KMS-11 (cell line): ENCODE data around the gene HMBS.
A peak's percentile ranks its signal among the peaks of the same experiment; 100 is the strongest.
"Not testable (repeated sequence)": the region's sequence is repeated elsewhere in the genome, so short reads cannot be mapped to it uniquely, and the experiment has no call there.

Source experiments
- H2AFZ ChIP-seq: fragments of 200-600 bp; sonication (generic); 2 replicates; pipeline ENCODE4 v1.6.1; 2016; ENCODE audit warnings: antibody characterized with exemption, mixed run types, low read depth
- H3K27ac ChIP-seq: fragments of 200-600 bp; sonication (generic); 2 replicates; pipeline ENCODE4 v1.6.1; 2016; ENCODE audit warnings: mild to moderate bottlenecking, mixed run types
- H3K27me3 ChIP-seq: fragments of 200-600 bp; sonication (generic); 2 replicates; pipeline ENCODE4 v1.6.1; 2017; ENCODE audit warnings: mild to moderate bottlenecking, low read depth, mixed run types, moderate library complexity; ENCODE audit not compliant: insufficient read depth
- H3K36me3 ChIP-seq: fragments of 200-600 bp; sonication (generic); 2 replicates; pipeline ENCODE4 v1.6.1; 2017; ENCODE audit warnings: mild to moderate bottlenecking, mixed run types; ENCODE audit not compliant: insufficient read depth
- H3K4me1 ChIP-seq: fragments of 200-600 bp; sonication (generic); 2 replicates; pipeline ENCODE4 v1.6.1; 2016; ENCODE audit warnings: mild to moderate bottlenecking, low read depth, mixed run types; ENCODE audit not compliant: poor library complexity, severe bottlenecking
- H3K4me2 ChIP-seq: fragments of 200-600 bp; sonication (generic); 2 replicates; pipeline ENCODE4 v1.7.0; 2016; ENCODE audit warnings: mild to moderate bottlenecking, mixed run types
- H3K4me3 ChIP-seq: fragments of 200-600 bp; sonication (generic); IDR thresholded peaks from 2 replicates; pipeline ENCODE4 v1.6.1; 2017; ENCODE audit warnings: low read depth, low read length, mixed read lengths; ENCODE audit not compliant: insufficient read depth
- H3K79me2 ChIP-seq: fragments of 200-600 bp; sonication (generic); 2 replicates; pipeline ENCODE4 v1.6.1; 2016; ENCODE audit warnings: low read depth, mixed run types; ENCODE audit not compliant: insufficient read depth
- H3K9ac ChIP-seq: fragments of 200-600 bp; sonication (generic); 2 replicates; pipeline ENCODE4 v1.6.1; 2016; ENCODE audit warnings: mild to moderate bottlenecking, mixed run types
- H4K20me1 ChIP-seq: fragments of 200-600 bp; sonication (generic); 2 replicates; pipeline ENCODE4 v1.6.1; 2016; ENCODE audit warnings: mild to moderate bottlenecking, mixed run types; ENCODE audit not compliant: insufficient read depth
- TF ChIP-seq, protein P1 (sequence below): fragments of 200-600 bp; sonication (generic); conservative IDR thresholded peaks from 2 replicates; pipeline ENCODE4 v1.6.1; 2017; ENCODE audit warnings: low read depth, mild to moderate bottlenecking, antibody characterized with exemption, low read length, moderate library complexity, mixed read lengths

Gene HMBS

DNA sequence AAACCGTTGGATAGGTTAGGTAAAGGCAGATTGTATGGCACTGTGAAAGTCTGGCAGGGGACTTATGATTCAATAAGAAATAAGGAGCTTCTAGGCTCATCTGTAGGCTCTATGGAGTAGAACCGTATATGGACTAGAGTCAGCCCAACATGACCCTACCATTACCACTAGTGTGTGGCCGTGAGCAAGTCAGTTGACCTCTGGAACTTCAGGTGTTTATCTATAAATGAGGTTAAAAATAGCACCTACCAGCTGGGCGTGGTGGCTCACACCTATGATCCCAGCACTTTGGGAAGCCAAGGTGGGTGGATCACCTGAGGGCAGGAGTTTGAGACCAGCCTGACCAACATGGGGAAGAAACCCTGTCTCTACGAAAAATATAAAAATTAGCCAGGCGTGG is 41.1 kb downstream of the HMBS start:
- Histone ChIP-seq H3K79me2 (peaks cover 14% of the 10 kb centered on the region; the same call in 1 of the 2 replicates), H3K9ac (no peak overlapping the region)

DNA sequence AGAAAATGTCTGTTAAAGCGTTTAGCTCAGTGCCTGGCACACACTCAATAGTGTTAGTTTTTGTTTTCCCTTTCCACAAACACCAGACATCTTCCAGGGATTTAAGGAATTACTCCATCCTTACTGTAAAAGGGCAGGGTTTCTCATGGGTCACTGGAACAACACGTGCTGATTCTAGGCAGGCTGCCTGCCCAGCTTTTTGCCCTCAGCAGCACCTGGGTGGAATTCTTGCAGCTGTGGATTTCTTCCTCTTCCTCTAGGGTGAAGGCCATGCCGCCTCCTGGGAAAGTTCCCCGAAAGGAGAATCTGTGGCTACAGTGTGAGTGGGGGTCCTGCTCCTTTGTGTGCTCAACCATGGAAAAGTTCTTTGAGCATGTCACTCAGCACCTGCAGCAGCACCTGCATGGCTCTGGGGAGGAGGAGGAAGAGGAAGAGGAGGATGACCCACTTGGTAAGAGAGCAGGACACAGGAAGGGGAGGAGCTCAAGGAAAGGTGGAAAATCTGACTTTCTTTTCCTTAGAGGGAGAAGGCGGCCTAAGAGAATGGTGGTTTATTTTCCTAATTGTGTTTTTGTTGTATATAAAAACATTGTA is 42.1 kb downstream of the HMBS start:
- Histone ChIP-seq H3K27me3 (no peaks in the 10 kb centered on the region), H3K9ac (no peak overlapping the region), H3K36me3 (no peaks in the 10 kb centered on the region), H3K79me2 (peaks cover 11% of the 10 kb centered on the region; the same call in 1 of the 2 replicates), H3K4me3 (no peak overlapping the region), H3K4me1 (peaks cover 5% of the 10 kb centered on the region), H3K4me2 (no peak overlapping the region), H4K20me1 (no peaks in the 10 kb centered on the region), H2AFZ (no peak overlapping the region), H3K27ac (no peak overlapping the region)
- TF ChIP-seq, protein P1, sequence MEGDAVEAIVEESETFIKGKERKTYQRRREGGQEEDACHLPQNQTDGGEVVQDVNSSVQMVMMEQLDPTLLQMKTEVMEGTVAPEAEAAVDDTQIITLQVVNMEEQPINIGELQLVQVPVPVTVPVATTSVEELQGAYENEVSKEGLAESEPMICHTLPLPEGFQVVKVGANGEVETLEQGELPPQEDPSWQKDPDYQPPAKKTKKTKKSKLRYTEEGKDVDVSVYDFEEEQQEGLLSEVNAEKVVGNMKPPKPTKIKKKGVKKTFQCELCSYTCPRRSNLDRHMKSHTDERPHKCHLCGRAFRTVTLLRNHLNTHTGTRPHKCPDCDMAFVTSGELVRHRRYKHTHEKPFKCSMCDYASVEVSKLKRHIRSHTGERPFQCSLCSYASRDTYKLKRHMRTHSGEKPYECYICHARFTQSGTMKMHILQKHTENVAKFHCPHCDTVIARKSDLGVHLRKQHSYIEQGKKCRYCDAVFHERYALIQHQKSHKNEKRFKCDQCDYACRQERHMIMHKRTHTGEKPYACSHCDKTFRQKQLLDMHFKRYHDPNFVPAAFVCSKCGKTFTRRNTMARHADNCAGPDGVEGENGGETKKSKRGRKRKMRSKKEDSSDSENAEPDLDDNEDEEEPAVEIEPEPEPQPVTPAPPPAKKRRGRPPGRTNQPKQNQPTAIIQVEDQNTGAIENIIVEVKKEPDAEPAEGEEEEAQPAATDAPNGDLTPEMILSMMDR: no peak

More for the DNA sequence above, 41.1 kb downstream of the HMBS start:
- Histone ChIP-seq H3K27me3 (no peaks in the 10 kb centered on the region), H4K20me1 (no peaks in the 10 kb centered on the region), H3K4me3 (no peak overlapping the region), H3K36me3 (no peaks in the 10 kb centered on the region), H3K4me2 (no peak overlapping the region), H2AFZ (no peak overlapping the region), H3K4me1 (peaks cover 5% of the 10 kb centered on the region), H3K27ac (no peak overlapping the region)
- TF ChIP-seq, protein P1: no peak

- Histone ChIP-seq H3K79me2 (no peaks in the 10 kb centered on the region), H3K4me1 (no peaks in the 10 kb centered on the region), H4K20me1 (no peaks in the 10 kb centered on the region), H3K27ac (no peak overlapping the region), H2AFZ (no peak overlapping the region), H3K36me3 (no peaks in the 10 kb centered on the region), H3K27me3 (no peaks in the 10 kb centered on the region), H3K4me2 (no peak overlapping the region), H3K4me3 (no peak overlapping the region), H3K9ac (no peak overlapping the region)
- TF ChIP-seq, protein P1: no peak
Measured at GRCh38 chr11:119130662-119131061, 46.0 kb downstream of the HMBS start.

DNA sequence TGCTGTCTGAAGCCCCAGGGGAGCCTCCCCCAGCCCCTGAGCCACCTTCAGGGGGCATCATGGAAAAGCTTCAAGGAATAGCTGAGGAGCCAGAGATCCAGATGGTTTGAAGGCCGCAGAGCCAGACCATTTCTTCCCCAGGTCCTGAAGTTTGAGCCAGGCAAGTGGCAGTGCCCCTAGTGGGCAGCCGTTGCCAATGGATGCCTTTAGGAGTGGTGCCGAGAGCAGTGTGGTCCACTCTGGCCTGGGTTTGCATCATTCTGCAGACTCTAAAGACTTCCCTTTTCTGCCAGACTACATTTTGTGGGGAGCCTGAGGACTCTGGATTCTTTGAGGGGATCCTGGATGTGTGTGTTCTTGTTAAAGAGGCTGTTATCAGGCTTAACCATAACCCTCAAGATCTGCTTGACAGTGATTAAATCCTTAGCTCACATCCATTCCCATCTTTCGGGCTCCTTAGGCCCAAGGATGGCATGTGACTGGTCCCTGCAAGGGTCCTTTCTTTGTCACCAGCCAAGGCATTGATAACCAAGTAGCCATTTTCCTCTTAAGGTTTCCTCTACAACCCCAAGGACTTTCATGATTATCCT is 49.8 kb downstream of the HMBS start:
- Histone ChIP-seq H3K4me2 (no peak overlapping the region), H3K27ac (no peak overlapping the region), H4K20me1 (no peaks in the 10 kb centered on the region), H3K4me1 (no peaks in the 10 kb centered on the region), H3K9ac (no peak overlapping the region), H3K4me3 (no peak overlapping the region), H3K36me3 (no peaks in the 10 kb centered on the region), H3K27me3 (no peaks in the 10 kb centered on the region), H2AFZ (no peak overlapping the region), H3K79me2 (no peaks in the 10 kb centered on the region)
- TF ChIP-seq, protein P1: peak; percentile 60; the same call in 1 of the 2 replicates

DNA sequence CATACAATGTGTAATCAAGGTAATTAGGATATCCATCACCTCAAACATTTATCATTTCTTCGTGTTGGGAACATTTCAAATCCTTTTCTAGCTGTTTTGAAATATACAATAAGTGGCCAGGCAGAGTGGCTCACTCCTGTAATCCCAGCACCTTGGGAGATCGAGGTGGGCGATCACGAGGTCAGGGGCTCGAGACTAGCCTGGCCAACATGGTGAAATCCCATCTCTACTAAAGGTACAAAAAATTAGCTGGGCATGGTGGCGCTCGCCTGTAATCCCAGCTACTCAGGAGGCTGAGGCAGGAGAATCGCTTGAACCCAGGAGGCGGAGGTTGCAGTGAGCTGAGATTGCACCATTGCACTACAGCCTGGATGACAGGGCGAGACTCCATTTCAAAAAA is 54.6 kb downstream of the HMBS start:
- not testable (repeated sequence) for H3K27me3 ChIP-seq, H3K79me2 ChIP-seq, H3K9ac ChIP-seq, H3K36me3 ChIP-seq, H3K4me1 ChIP-seq, H4K20me1 ChIP-seq, H3K4me3 ChIP-seq, H2AFZ ChIP-seq, H3K4me2 ChIP-seq, H3K27ac ChIP-seq
